GM18951 (cell line): ENCODE results near the gene MRC2.

ENCODE experiments used
- POLR2A ChIP-seq: IDR thresholded peaks from 4 replicates; pipeline ENCODE4 v1.6.1; 2011; ENCODE audit warnings: mild to moderate bottlenecking; ENCODE audit not compliant: insufficient read length, insufficient read depth; ENCODE audit errors: extremely low read depth
- in situ Hi-C: fragments of 300-500 bp; cut with MboI; formaldehyde crosslinking; loops from one replicate; pipeline ENCODE4 v1.12.0; 2022; ENCODE audit warnings: low sequenced_read_pairs, mixed read lengths, inconsistent platforms; ENCODE audit not compliant: unreplicated experiment

MRC2 gene

DNA sequence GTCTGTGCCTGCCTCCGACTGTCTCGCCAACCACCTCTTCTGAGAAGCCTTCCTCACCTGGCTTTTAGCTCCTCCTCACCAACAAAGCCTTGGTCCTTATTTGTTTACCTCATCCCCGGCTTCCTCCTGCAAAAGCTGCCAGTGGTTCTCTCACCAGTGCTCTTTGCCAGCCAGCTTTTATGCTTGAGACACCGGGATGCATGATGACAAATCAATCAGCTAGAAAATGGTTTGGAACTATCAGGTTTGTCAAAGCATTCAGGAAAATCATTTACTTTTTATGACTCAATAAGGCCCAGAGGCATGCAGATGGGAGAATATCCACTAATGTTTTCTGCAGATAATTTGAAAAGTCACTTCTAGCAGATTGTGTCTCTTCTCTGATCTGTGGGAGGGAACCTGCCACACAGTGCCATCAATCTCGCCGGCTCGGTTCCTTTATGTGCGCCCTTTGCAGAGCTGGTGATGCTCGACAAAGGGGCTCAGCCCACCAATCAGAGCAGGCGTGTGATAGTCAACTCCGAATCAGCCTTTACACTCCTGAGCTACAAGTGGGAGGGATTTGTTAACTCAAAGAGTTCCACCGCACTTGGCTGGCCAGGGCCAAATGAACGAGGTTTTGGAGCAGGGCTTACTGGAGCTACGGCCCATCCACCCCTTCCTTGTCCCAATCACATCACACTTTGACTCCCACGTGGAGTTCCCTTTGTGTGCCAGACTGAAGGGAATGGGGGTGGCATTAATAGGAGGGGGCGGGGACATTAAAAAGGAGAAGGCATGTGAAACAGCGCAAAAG is 85.8 kb downstream of the MRC2 start:
- no peak for TF ChIP-seq POLR2A
- in situ Hi-C loops = no loop called here

DNA sequence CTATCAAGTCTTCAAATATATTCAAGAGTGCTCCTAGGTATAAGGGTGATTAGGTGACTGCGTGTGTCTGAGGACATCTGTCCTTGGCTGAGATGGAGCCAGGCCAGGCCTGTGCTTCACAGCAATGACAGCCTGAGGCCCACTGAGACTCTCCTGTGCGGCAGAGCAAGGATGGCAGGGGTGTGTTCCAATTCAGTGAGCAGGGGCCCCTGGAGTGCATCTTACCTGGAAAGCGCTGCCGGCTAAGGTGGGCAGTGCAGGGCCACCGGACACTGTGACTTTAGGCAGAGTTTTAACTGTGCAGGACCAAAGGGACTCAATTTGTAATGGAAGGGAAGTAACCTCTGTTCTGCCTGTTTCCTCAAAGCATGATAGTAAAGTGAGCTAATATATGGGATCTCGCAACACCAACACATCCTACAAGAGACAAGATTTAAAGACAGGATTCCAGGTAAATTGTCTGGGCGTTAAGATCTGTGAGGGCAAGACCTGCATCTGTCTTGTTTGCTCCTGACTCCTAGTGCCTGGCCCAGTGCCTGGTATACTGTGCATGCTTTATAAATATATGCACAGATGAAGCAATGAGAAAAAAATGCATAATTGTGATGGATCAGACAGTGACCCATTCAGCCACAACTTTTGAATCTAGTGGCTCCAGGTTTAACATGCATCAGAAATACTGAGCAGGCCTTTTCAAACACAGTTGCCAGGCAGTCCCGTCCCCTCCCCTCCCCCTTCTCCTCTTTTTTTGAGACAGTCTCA is 86.7 kb downstream of the MRC2 start:
- in situ Hi-C loops = no loop called here
- no peak for TF ChIP-seq POLR2A

DNA sequence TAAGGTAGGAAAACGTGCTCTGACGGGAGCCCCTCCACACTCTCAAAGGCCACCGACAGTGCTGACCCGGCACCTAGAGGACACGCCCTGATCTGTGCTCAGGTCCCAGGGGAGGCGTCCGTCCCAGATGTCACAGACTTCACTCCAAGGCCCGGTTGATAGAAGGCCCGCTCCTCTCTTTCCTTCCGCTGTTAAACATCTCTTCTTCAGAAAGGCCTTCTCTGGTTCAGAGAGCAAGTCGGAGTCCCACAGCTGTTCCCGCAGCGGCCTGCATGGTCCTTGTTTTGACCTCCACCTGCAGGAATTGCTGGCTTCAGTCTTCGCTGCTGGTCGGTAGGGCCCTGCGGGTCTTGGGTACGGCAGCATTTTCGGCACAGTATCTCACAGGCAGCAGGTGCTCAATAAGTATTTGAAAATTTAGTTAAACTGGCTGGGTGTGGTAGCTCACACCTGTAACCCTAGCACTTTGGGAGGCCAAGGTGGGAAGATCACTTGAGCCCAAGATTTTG is 88.5 kb downstream of the MRC2 start:
- in situ Hi-C loops = no loop called here
- no peak for TF ChIP-seq POLR2A

DNA sequence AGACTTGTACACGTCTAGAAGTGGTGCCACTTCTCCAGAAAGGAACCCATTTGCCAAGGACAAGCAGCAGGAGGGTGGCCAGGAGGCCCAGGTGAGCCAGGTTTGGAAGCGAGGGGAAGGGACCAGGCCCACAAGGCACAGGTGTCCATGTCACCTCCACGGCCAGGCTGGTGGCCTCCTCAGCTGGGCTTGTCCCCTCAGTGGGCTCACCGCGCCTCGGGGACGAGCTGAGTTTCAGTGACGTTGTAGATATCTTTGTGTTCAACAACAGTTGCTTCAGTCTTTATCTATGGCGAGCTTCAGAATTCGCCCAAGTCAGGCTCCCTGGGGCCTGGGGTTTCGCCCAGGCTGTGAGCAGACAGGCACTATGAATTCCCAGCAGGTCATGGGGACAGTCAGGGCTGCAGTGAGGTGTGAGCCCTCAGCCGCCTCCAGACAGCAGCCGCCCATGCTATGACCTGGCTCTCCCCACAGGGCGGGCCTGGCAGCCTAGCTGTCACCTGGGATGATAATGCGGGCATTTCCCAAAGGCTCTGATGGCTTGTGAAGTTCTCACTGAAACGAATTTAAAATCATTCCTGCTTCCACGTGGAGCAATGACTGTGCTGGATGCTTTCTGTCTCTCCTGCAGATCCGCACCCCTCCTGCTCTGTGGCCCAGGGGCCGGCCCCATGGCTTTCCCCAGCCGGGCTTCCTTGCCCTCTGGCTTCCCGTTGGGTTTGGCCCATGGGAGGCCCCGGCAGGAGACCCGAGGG is 89.5 kb downstream of the MRC2 start:
- no peak for TF ChIP-seq POLR2A
- in situ Hi-C loops = no loop called here

DNA sequence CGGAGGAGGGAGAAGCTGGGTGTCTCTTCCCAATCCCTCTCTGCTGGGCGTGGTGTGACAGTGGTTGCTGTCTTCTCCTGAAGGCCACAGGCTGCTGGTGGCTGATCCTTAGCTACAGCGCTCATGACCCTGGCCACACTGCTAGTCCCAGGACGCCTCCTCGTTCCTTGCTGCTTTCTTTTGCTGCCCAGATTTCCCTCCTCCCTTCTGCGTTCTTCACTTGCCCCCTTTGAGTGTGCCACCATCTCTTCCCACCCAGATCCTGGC is 90.1 kb downstream of the MRC2 start:
- in situ Hi-C loops = no loop called here
- no peak for TF ChIP-seq POLR2A

DNA sequence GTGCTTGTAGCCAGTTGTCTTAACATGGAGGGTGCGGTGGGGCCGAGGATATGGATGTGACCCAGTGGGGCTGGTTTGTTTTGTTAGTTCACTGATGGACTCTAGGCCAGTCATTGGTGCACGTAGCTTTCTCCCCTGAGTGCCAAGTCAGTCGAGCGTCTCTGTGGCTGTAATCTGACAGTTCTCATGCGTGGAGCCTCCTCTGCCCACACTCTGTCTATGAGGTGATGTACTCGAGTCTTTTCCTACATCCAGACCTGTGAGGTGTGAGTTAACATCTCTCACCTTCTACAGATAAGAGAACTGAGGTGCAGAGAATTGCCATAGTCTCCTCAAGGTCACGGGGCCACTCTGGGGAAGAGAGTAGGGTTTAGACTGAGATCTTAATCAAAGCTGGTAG is 90.4 kb downstream of the MRC2 start:
- in situ Hi-C loops = no loop called here
- TF ChIP-seq POLR2A = no peak

DNA sequence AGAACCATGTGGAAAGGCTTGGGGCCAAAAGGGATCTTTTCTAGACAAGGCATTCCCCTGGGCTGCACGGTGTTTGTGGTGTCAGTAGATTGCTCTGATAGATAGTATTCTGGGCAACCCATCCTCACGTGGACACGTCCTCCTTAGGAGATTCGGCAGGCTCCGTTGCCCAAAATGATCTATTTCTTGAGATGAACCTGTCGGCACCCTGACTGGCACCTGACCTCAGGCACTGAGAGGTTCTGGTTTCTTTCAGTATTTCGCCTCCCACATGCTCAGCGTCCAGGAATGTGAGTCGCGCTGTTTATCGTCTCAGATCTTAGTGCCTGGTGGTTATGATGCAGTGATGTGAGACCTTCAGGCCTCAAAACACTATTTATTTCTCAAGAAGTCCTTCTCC is 91.0 kb downstream of the MRC2 start:
- TF ChIP-seq POLR2A = no peak
- in situ Hi-C loops = no loop called here

DNA sequence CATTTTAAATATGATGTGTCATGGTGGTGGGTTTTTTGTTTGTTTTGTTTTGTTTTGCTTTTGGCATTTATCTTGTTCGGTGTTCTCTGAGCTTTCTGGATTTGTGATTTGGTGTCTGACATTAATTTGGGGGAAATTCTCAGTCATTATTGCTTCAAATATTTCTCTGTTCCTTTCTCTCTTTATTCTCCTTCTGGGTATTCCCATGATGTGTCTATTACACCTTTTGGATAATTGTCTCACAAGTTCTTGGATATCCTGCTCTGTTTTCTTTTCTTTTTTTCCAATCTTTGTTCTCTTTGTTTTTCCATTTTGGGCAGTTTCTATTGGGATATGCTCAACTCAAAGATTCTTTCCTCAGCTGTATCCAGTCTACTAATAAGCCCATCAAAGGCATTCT is 92.1 kb downstream of the MRC2 start:
- in situ Hi-C loops = no loop called here
- TF ChIP-seq POLR2A = no peak

DNA sequence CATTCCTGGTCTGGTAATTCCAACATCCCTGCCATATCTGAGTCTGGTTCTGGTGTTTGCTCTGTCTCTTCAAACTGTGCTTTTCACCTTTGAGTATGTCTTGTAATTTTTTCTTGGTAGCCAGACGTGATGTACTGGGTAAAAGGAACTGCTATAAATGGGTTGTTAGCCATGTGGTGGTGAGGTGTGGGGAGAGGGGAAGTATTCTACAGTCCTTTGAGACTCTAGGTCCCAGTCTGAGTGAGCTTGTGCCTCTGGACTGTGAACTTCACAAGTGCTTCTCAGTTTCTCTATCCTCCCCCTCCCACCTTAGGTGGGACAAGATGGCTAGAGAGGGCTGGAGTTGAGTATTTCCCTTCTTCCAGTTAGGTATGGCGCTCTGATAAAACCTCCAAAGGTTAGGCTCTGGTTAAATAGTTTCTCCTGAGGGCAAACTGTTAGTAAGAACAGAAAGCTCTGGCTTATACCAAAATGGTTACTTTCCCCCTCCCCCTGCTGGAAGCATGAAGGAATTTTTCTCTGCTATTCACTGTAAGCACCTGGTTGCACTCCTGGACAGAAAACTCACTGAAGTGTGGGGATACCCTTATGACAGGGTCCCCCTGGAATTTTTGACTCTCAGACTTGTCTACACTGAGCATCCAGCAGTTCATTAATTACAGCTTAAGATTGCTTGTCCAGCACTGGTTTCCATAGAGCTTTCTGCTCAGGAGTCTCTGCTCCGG is 92.8 kb downstream of the MRC2 start:
- in situ Hi-C loops = no loop called here
- TF ChIP-seq POLR2A = no peak

DNA sequence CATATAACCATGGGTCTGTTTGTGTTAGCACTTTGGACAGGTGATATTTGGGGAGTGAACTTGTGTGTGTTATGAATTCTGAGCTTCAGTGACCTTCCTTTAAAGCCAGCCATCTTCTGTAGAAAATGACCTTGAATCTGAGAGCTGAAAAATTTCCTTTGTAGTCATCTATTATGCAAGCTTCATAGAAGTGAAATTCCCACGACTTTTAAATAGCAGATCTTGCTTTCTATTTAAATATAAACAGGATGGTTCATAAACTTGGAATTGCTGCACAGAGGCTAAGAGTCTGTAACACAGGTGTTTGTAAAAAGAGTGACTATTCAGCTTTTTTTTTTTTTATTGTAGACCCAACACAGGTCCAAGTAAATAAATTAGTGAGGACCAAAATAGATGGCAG is 95.2 kb downstream of the MRC2 start:
- in situ Hi-C loops = no loop called here
- TF ChIP-seq POLR2A = no peak

DNA sequence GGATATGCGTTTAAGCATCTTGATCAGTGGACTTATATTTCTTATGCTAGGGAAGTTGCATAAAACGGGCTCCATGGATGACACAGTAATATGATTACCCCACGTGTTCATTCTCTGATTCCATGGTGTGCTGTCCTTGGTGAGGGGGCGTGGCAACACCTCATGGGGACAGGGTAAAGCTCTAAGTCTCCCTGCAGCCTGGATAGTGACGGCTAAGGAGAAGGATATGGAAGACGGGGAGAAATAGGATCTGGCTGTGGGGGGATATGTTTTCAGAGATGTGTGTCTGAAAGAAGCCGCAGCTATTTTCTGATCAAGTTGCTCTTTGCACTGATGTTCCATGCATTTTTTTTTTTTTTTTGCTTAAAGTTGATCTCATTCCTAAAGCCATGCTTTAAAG is 96.4 kb downstream of the MRC2 start:
- in situ Hi-C loops = no loop called here
- no peak for TF ChIP-seq POLR2A

DNA sequence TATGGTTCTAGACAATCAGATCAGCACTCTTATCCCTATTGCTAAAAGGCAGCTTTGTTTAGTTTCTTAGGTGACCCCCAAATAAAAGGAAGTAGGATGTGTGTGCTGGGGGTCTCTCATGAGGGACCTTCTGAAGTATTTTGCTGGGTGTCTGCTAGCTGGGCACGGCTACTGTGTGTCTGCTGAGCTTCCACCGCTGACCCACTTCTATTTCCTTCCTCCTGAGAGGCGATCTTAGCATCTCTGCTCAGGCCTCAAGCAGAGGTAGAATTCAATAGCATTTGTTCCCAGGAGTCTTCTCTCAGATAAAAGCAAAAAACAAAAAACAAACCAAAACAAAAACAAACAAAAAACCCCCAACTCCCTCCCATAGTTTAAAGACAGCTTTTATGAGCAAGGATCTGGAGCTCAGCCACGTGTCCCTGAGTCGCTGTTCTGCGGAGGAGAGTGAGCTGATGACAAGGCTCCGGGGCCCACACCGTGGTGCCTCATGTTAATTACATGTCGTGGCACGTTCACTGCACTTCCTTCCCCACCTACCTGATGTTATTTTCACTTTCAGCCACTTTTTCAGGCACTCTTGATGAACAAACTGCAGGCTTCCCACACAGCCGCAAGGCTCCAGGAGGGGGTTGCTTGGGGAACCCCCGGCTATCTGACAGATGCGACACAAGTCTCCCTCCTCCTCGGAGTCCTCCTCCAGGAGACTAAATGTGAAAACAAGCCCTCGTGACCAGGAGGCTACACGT is 97.1 kb downstream of the MRC2 start:
- in situ Hi-C loops = no loop called here
- TF ChIP-seq POLR2A = no peak
